Transverse colon (tissue), 4 donors: ENCODE results near the gene CDK13. TPM values are rescaled to one million over a fixed set of nuclear protein-coding genes. Genes with fewer than 3 reads are reported as not detected.

Experiments
- DNase-seq: peaks from one replicate; pipeline ENCODE4 v3.0.0-alpha.2; 2019
- H3K27ac ChIP-seq, 4 donors: fragments of 200-600 bp; sonication (generic); 2 replicates each; pipeline ENCODE4 v1.5.1; 2016 to 2018; ENCODE audit warnings: inconsistent platforms in 4 of 4
- H3K27me3 ChIP-seq: fragments of 200-600 bp; sonication (generic); 2 replicates; pipeline ENCODE4 v1.5.1; 2017; ENCODE audit warnings: inconsistent platforms
- H3K36me3 ChIP-seq, 4 donors: fragments of 200-600 bp; sonication (generic); 2 replicates each; pipeline ENCODE4 v1.5.1; 2017 to 2019; ENCODE audit warnings: inconsistent platforms in 4 of 4
- H3K4me1 ChIP-seq, 4 donors: fragments of 200-600 bp; sonication (generic); 2 replicates each; pipeline ENCODE4 v1.5.1; 2017 to 2020; ENCODE audit warnings: inconsistent platforms in 4 of 4
- H3K4me3 ChIP-seq, 4 donors: fragments of 200-600 bp; sonication (generic); 1 replicate in 1 of 4; 2 replicates in 3 of 4; pipeline versions ENCODE4 v1.5.1 to v1.6.1; 2017 to 2019; ENCODE audit warnings: inconsistent platforms in 4 of 4
- H3K9me3 ChIP-seq, 2 donors: fragments of 200-600 bp; sonication (generic); 2 replicates each; pipeline ENCODE4 v1.5.1; 2017 to 2019; ENCODE audit warnings: inconsistent platforms in 2 of 2
- CTCF ChIP-seq, 5 experiments: fragments of 200-600 bp in 3 of 5; fragments of 450-650 bp in 2 of 5; sonication (generic) in 3 of 5; IDR thresholded peaks; 1 replicate in 2 of 5; 2 replicates in 3 of 5; pipeline ENCODE4 v1.5.1; 2016 to 2017; ENCODE audit warnings: antibody characterized with exemption in 5 of 5, inconsistent platforms in 3 of 5, mild to moderate bottlenecking in 2 of 5, moderate library complexity in 1 of 5
- EP300 ChIP-seq: sonication (generic); formaldehyde crosslinking; IDR thresholded peaks from one replicate; pipeline ENCODE4 v1.6.1; 2017; ENCODE audit warnings: antibody characterized with exemption, low read depth
- POLR2A ChIP-seq: fragments of 450-650 bp; IDR thresholded peaks from one replicate; pipeline ENCODE4 v1.6.1; 2016; ENCODE audit warnings: antibody characterized with exemption, mild to moderate bottlenecking, moderate library complexity
- POLR2AphosphoS5 ChIP-seq, 3 donors: sonication (generic); formaldehyde crosslinking; IDR thresholded peaks; one replicate each; pipeline ENCODE4 v1.6.1; 2016; ENCODE audit warnings: antibody characterized with exemption in 3 of 3
- WGBS, 2 donors: methylation state at CpG; one replicate each; pipeline ENCODE4 v1.1.5; 2018; ENCODE audit warnings: low coverage in 1 of 2; 5-methylcytosine and 5-hydroxymethylcytosine counted together
- in situ Hi-C, 4 donors: fragments of 200-750 bp; cut with MboI; loops; one replicate each; pipeline versions ENCODE4 v1.15.0 to v1.15.1; 2017; ENCODE audit warnings: low sequenced_read_pairs in 3 of 4, low pct_ligation_motif_present in 1 of 4, low pct_unique_long_range_greater_than_20kb in 1 of 4
- intact Hi-C: fragments of 100-400 bp; cut with DNase I; formaldehyde crosslinking; loops from one replicate; pipeline ENCODE4 v1.15.1; 2023; ENCODE audit warnings: low total_unique reads
- total RNA-seq, 4 donors: library from RNA; depleted of rRNA; stranded (reverse); fragments of >200 nt; gene quantifications; one replicate each; pipeline ENCODE4 v1.1.0, GENCODE V29; 2016

Gene CDK13
- total RNA-seq, 4 donors from 2014 or later: 102 to 192 (median 128) TPM

GRCh38 chr7:40133561-40134427, 183.7 kb downstream of the CDK13 start:
- 1% methylated on average over 16 to 36 of the region's 36 CpGs for WGBS, 2 donors
- Histone ChIP-seq H3K27ac (peak overlapping the region; percentile 91 to 96 (median 92)), H3K4me1 (peaks cover 8 to 35% (median 20%) of the 10 kb centered on the region in 4 donors), H3K36me3 (no peaks in the 10 kb centered on the region), H3K27me3 (no peaks in the 10 kb centered on the region), H3K4me3 (peak overlapping the region; percentile 72 to 94 (median 79)), H3K9me3 (no peaks in the 10 kb centered on the region)
- DNase-seq: no peak
- intact Hi-C loops (no loop called here), in situ Hi-C loops (no loop called here)
- no peak for TF ChIP-seq EP300
- TF ChIP-seq POLR2AphosphoS5 (IDR thresholded peaks at IDR 0.05): no peak
- TF ChIP-seq CTCF (IDR thresholded peaks at IDR 0.05): no peak
- TF ChIP-seq POLR2A: no peak

GRCh38 chr7:40134428-40135316, 184.6 kb downstream of the CDK13 start, which contains the start of the genes MPLKIP and SUGCT:
Gene MPLKIP, minus strand, starts transcription at chr7:40134622. Its CDS starts 55 bp downstream, at chr7:40134567.
Gene SUGCT, plus strand, starts transcription at chr7:40135005.
- Histone ChIP-seq H3K4me1 (peaks cover 8 to 35% (median 20%) of the 10 kb centered on the region in 4 donors), H3K27ac (peak within 1 kb of the TSS; percentile 91 to 96 (median 92)), H3K9me3 (no peaks in the 10 kb centered on the region), H3K4me3 (peak within 1 kb of the TSS; percentile 72 to 94 (median 79)), H3K27me3 (no peaks in the 10 kb centered on the region), H3K36me3 (no peaks in the 10 kb centered on the region)
- in situ Hi-C loops (no loop called here), intact Hi-C loops (no loop called here)
- 1% methylated on average over 63 of the region's 75 CpGs; no CpG with 5 or more reads in 1 of the 2 donors for WGBS, 2 donors
- peak; percentile 85 for DNase-seq
- TF ChIP-seq POLR2AphosphoS5 (IDR thresholded peaks at IDR 0.05) (peak; percentile 60 to 72 (median 68)), POLR2A (peak; percentile 78), CTCF (IDR thresholded peaks at IDR 0.05) (peak; percentile 94 to 99 (median 98)), EP300 (no peak)

GRCh38 chr7:40135317-40135610, 185.2 kb downstream of the CDK13 start:
- in situ Hi-C loops (no loop called here), intact Hi-C loops (no loop called here)
- H3K27me3 ChIP-seq: no peaks in the 10 kb centered on the region
- peaks cover 8 to 35% (median 20%) of the 10 kb centered on the region in 4 donors for H3K4me1 ChIP-seq
- H3K9me3 ChIP-seq: no peaks in the 10 kb centered on the region
- peak overlapping the region; percentile 91 to 96 (median 92) for H3K27ac ChIP-seq
- TF ChIP-seq EP300 (no peak), POLR2AphosphoS5 (IDR thresholded peaks at IDR 0.05) (no peak), POLR2A (no peak), CTCF (IDR thresholded peaks at IDR 0.05) (no peak)
- H3K4me3 ChIP-seq: peak overlapping the region; percentile 72 to 94 (median 79)
- no peaks in the 10 kb centered on the region for H3K36me3 ChIP-seq
- WGBS, 2 donors: 0 to 25% methylated on average over 1 to 17 of the region's 17 CpGs
- no peak for DNase-seq

- Histone ChIP-seq H3K27ac (no peak overlapping the region), H3K36me3 (no peaks in the 10 kb centered on the region), H3K4me1 (peaks cover 8 to 20% (median 16%) of the 10 kb centered on the region in 4 donors), H3K9me3 (no peaks in the 10 kb centered on the region), H3K4me3 (no peak overlapping the region), H3K27me3 (no peaks in the 10 kb centered on the region)
- no peak for DNase-seq
- 85 to 87% methylated on average over 2 of the region's 2 CpGs for WGBS, 2 donors
- TF ChIP-seq EP300: no peak
- TF ChIP-seq POLR2AphosphoS5 (IDR thresholded peaks at IDR 0.05): no peak
- TF ChIP-seq POLR2A: no peak
- TF ChIP-seq CTCF (IDR thresholded peaks at IDR 0.05): no peak
- intact Hi-C loops: no loop called here
- in situ Hi-C loops: no loop called here
Observed at GRCh38 chr7:40137563-40137962, 187.5 kb downstream of the CDK13 start.
